Mammary epithelial cell (primary cell): ENCODE data around the gene RPS6KA2.

ENCODE experiments used
- EZH2 ChIP-seq: IDR thresholded peaks from 2 replicates; pipeline ENCODE4 v1.6.1; 2012; ENCODE audit warnings: low read length, inconsistent platforms, borderline replicate concordance
- TF ChIP-seq, protein P1 (sequence below), 2 donors: IDR thresholded peaks in 1 of 2; conservative IDR thresholded peaks in 1 of 2; 2 replicates each; pipeline ENCODE4 v1.5.1; 2011 to 2012; ENCODE audit warnings: inconsistent platforms in 2 of 2, low read length in 2 of 2, mild to moderate bottlenecking in 2 of 2, control low read depth in 1 of 2, low read depth in 1 of 2; ENCODE audit not compliant: insufficient read depth in 1 of 2; ENCODE audit errors: extremely low read depth in 1 of 2

- TF ChIP-seq, protein P1, sequence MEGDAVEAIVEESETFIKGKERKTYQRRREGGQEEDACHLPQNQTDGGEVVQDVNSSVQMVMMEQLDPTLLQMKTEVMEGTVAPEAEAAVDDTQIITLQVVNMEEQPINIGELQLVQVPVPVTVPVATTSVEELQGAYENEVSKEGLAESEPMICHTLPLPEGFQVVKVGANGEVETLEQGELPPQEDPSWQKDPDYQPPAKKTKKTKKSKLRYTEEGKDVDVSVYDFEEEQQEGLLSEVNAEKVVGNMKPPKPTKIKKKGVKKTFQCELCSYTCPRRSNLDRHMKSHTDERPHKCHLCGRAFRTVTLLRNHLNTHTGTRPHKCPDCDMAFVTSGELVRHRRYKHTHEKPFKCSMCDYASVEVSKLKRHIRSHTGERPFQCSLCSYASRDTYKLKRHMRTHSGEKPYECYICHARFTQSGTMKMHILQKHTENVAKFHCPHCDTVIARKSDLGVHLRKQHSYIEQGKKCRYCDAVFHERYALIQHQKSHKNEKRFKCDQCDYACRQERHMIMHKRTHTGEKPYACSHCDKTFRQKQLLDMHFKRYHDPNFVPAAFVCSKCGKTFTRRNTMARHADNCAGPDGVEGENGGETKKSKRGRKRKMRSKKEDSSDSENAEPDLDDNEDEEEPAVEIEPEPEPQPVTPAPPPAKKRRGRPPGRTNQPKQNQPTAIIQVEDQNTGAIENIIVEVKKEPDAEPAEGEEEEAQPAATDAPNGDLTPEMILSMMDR (conservative IDR thresholded peaks at IDR 0.05 in 1 of 2, IDR thresholded peaks at IDR 0.05 in 1 of 2; ENCODE audit: extremely low read depth in 1 of 2, insufficient read depth in 1 of 2, low read depth in 1 of 2, low read length in 2 of 2) = no peak
- TF ChIP-seq EZH2 = no peak
These were observed 23.0 kb upstream of the RPS6KA2 start for GRCh38 chr6:166650047-166650446.
